ENCODE results near the gene CITED4. TPM values are rescaled to one million over a fixed set of nuclear protein-coding genes. Genes with fewer than 3 reads are reported as not detected.

The CITED4 gene
- total RNA-seq, 1 donor from 2014 or later: 55.5 TPM

- TF ChIP-seq CTCF (conservative IDR thresholded peaks at IDR 0.05; ENCODE audit: low read depth, low read length): no peak
- DNase-seq (ENCODE audit: low read depth): peak; percentile 87
- H3K4me3 ChIP-seq (ENCODE audit: low read depth, low read length): no peak overlapping the region
Observed at GRCh38 chr1:40868051-40868723, 6.0 kb upstream of the CITED4 start.

GRCh38 chr1:40861224-40862003 is 749 bp downstream of the CITED4 start:
- no peak for DNase-seq (ENCODE audit: low read depth)
- H3K4me3 ChIP-seq (ENCODE audit: low read depth, low read length): peak overlapping the region; percentile 80
- no peak for TF ChIP-seq CTCF (conservative IDR thresholded peaks at IDR 0.05; ENCODE audit: low read depth, low read length)

- no peak for TF ChIP-seq CTCF (conservative IDR thresholded peaks at IDR 0.05; ENCODE audit: low read depth, low read length)
- no peak for DNase-seq (ENCODE audit: low read depth)
- H3K4me3 ChIP-seq (ENCODE audit: low read depth, low read length): peak overlapping the region; percentile 80
Observed at GRCh38 chr1:40860706-40861223, 1.4 kb downstream of the CITED4 start.

GRCh38 chr1:40858856-40859416 is 3.2 kb downstream of the CITED4 start:
- no peak for TF ChIP-seq CTCF (conservative IDR thresholded peaks at IDR 0.05; ENCODE audit: low read depth, low read length)
- DNase-seq (ENCODE audit: low read depth): no peak
- no peak overlapping the region for H3K4me3 ChIP-seq (ENCODE audit: low read depth, low read length)

GRCh38 chr1:40857737-40858136 is 4.4 kb downstream of the CITED4 start:
- no peak for TF ChIP-seq CTCF (conservative IDR thresholded peaks at IDR 0.05; ENCODE audit: low read depth, low read length)
- no peak overlapping the region for H3K4me3 ChIP-seq (ENCODE audit: low read depth, low read length)

GRCh38 chr1:40856656-40857302 is 5.4 kb downstream of the CITED4 start:
- TF ChIP-seq CTCF (conservative IDR thresholded peaks at IDR 0.05; ENCODE audit: low read depth, low read length): no peak
- no peak for DNase-seq (ENCODE audit: low read depth)
- H3K4me3 ChIP-seq (ENCODE audit: low read depth, low read length): no peak overlapping the region

More at GRCh38 chr1:40857737-40858136, 4.4 kb downstream of the CITED4 start:
- no peak for DNase-seq (ENCODE audit: low read depth)
